Lung (tissue), 12 donors: ENCODE results near the gene SLC16A6. TPM values are rescaled to one million over a fixed set of nuclear protein-coding genes. Genes with fewer than 3 reads are reported as not detected.
"Not testable (repeated sequence)": the region's sequence is repeated elsewhere in the genome, so short reads cannot be mapped to it uniquely, and the experiment has no call there.

Experiments used
- ATAC-seq: fragments of 200-7000 bp; cut with Tn5 transposase; one replicate; pipeline ENCODE4 v1.9.1; 2020; ENCODE audit warnings: moderate number of reproducible peaks; ENCODE audit not compliant: insufficient read depth, low FRiP score
- DNase-seq, 3 donors: peaks; one replicate each; pipeline ENCODE4 v3.0.0-alpha.2; 2013 to 2017
- H3K27ac ChIP-seq, 2 donors: one replicate each; pipeline ENCODE4 v1.5.1; 2013; ENCODE audit warnings: mild to moderate bottlenecking in 2 of 2, moderate library complexity in 2 of 2, control low read depth in 1 of 2, inconsistent platforms in 1 of 2, low read depth in 1 of 2, low read length in 1 of 2
- H3K27me3 ChIP-seq, 3 donors: one replicate each; pipeline ENCODE4 v1.5.1; 2013; ENCODE audit warnings: low read length in 2 of 3; ENCODE audit not compliant: control insufficient read depth in 3 of 3, insufficient read depth in 3 of 3
- H3K36me3 ChIP-seq, 4 donors: one replicate each; pipeline ENCODE4 v1.5.1; 2013; ENCODE audit warnings: low read length in 4 of 4, mild to moderate bottlenecking in 1 of 4, moderate library complexity in 1 of 4; ENCODE audit not compliant: control insufficient read depth in 4 of 4, insufficient read depth in 4 of 4
- H3K4me1 ChIP-seq, 5 donors: one replicate each; pipeline ENCODE4 v1.5.1; 2013; ENCODE audit warnings: low read length in 5 of 5, mild to moderate bottlenecking in 2 of 5, moderate library complexity in 1 of 5; ENCODE audit not compliant: control insufficient read depth in 5 of 5, insufficient read depth in 5 of 5
- H3K4me3 ChIP-seq: one replicate; pipeline ENCODE4 v1.5.1; 2013; ENCODE audit warnings: mild to moderate bottlenecking, control low read depth, moderate library complexity
- H3K9ac ChIP-seq, 2 donors: one replicate each; pipeline ENCODE4 v1.5.1; 2013; ENCODE audit warnings: low read length in 2 of 2, control low read depth in 1 of 2; ENCODE audit not compliant: insufficient read depth in 1 of 2
- H3K9me3 ChIP-seq, 4 donors: one replicate each; pipeline ENCODE4 v1.5.1; 2013; ENCODE audit warnings: low read length in 3 of 4, mild to moderate bottlenecking in 1 of 4, moderate library complexity in 1 of 4; ENCODE audit not compliant: control insufficient read depth in 4 of 4, insufficient read depth in 3 of 4
- WGBS, 2 donors: extraction: QIAGEN DNeasy Blood & Tissue Kit; methylation state at CpG; one replicate each; pipeline ENCODE4 v1.1.7; 2013; 5-methylcytosine and 5-hydroxymethylcytosine counted together
- polyA plus RNA-seq, 2 donors: library from polyadenylated mRNA; stranded (reverse); fragments of 200-250 nt; gene quantifications; one replicate each; pipeline ENCODE4 v1.2.1, GENCODE V29; 2013
- total RNA-seq, 2 donors: library from RNA; depleted of rRNA in 1 of 2; stranded (reverse); fragments of >200 nt in 1 of 2; gene quantifications; one replicate each; pipeline ENCODE4 v1.2.1, GENCODE V29; 2014 to 2021
- TF ChIP-seq, protein P1 (sequence below): IDR thresholded peaks from 2 replicates; pipeline ENCODE4 v1.5.1; 2012; ENCODE audit warnings: mild to moderate bottlenecking; ENCODE audit errors: control extremely low read depth, extremely low read depth
- donor health status: control.
- donor health status: control.
- donor health status: Bipolar disorder and iron deficiency.
- donor health status: healthy.
- donor health status: DM: yes; HTN: yes; CAD: no.

Gene SLC16A6
- total and polyA plus RNA-seq, 4 donors: 2.0 to 10.9 (median 4.8) TPM

DNA sequence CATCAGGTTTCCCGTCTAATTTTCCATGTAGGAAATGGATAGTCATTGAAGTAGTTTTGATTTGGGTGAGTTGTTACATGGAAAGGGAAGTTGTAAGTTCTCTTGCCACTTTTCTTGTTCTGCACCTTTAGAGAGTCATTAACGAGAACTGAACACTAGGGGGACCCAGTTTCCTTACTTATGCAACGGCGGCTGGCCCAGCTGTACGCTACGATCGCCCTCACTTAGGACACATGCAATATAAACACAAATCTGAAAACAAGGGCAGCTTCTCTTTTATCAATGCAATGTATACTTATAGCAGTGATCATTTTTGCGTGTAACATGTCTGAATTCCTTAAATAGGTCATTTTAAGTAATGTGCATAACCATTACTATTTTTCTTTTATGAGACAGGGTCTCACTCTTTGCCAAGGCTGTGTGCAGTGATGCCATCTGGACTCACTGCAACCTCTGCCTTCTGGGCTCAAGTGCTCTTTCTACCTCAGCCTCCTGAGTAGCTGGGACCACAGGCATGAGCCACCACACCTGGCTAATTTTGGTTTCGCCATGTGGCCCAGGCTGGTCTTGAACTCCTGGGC lies 27.7 kb downstream of the SLC16A6 start:
- WGBS, 2 donors: 11 to 12% methylated on average over 9 of the region's 9 CpGs

DNA sequence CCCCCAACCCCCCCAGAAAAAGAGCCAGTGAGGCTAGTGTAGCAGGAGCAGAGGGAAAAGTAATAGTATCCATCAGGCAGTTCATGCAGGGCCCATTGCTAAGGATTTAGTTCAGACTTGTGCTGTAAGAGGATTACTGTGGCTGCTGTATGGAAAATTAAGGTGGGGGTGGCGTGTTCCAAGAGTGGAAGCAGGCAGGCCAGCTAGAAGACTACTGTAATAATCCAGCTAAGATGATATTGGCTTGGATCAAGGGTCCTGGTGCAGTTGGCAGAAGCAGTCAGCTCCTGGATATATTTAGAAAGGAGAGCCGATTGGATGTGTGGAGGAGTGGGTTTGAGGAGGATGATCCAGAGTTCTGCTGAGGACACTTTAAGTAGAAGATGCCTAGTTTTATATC lies 28.5 kb downstream of the SLC16A6 start:
- H3K36me3 ChIP-seq, H3K4me1 ChIP-seq, H3K9me3 ChIP-seq, H3K4me3 ChIP-seq, ATAC-seq, DNase-seq, H3K27me3 ChIP-seq, H3K9ac ChIP-seq: not testable (repeated sequence)
- peak overlapping the region in 1 of 2 donors; percentile 42 for H3K27ac ChIP-seq
- WGBS, 2 donors: 68 to 80% methylated on average over 2 of the region's 2 CpGs

More for the DNA sequence above, 27.7 kb downstream of the SLC16A6 start:
- ATAC-seq (peak; percentile 76), DNase-seq (peak in 2 of 3 donors; percentile 45 to 52)
- H3K4me1 ChIP-seq, H3K36me3 ChIP-seq, H3K27ac ChIP-seq, H3K27me3 ChIP-seq, H3K9ac ChIP-seq, H3K4me3 ChIP-seq, H3K9me3 ChIP-seq: not testable (repeated sequence)
- TF ChIP-seq, protein P1, sequence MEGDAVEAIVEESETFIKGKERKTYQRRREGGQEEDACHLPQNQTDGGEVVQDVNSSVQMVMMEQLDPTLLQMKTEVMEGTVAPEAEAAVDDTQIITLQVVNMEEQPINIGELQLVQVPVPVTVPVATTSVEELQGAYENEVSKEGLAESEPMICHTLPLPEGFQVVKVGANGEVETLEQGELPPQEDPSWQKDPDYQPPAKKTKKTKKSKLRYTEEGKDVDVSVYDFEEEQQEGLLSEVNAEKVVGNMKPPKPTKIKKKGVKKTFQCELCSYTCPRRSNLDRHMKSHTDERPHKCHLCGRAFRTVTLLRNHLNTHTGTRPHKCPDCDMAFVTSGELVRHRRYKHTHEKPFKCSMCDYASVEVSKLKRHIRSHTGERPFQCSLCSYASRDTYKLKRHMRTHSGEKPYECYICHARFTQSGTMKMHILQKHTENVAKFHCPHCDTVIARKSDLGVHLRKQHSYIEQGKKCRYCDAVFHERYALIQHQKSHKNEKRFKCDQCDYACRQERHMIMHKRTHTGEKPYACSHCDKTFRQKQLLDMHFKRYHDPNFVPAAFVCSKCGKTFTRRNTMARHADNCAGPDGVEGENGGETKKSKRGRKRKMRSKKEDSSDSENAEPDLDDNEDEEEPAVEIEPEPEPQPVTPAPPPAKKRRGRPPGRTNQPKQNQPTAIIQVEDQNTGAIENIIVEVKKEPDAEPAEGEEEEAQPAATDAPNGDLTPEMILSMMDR: peak; percentile 40

DNA sequence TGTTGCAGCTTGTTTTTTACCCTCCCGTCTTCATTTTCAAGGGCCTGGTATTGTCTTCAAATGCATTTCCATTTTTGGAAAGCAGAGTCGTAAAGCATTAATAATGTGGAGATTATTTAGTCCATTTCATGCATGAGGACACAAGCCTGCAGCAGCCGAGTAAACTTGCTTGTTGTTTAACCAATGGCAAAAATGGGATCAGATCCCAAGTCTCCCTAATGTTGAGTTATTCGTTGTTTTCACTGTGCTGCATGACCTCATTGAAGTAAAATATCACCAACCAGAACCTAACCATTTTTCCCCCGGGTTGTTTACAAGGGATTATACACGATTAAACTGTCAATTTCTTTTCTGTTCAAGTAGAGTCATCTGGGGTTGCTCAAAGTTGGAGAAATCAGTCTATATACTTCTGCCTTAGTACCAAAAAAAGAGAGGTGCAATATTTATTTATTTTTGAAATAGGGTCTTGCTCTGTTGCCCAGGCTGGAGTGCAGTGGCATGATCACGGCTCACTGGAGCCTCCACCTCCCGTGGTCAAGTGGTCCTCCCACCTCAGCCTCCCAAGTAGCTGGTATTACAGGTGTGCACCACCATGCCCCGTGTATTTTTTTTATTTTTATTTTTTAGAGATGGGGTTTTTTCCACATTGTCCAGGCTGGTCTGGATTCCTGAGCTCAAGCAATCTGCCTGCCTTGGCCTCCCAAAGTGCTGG lies 30.7 kb downstream of the SLC16A6 start:
- WGBS, 2 donors: 92% methylated on average over 8 to 9 of the region's 9 CpGs
- DNase-seq: no peak
- no peak for ATAC-seq

DNA sequence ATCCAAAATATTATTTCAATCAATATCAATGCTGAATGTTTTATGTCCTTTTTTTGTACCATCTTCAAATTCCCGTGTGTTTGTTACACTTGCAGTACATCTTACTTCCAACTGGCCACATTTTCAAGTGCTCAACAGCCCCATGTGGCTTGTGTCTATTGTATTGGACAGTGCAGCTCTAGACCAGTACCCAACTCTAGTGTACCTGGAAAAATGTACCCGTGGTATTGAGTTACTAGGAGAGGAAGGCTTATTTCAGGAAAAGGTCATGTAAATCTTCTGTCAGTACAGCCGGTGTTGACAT lies 31.3 kb downstream of the SLC16A6 start:
- H3K36me3 ChIP-seq: peaks cover 4 to 14% (median 11%) of the 10 kb centered on the region in 4 donors
- not testable (repeated sequence) for H3K27ac ChIP-seq, H3K9me3 ChIP-seq, ATAC-seq, H3K4me3 ChIP-seq, H3K27me3 ChIP-seq, H3K4me1 ChIP-seq, H3K9ac ChIP-seq, DNase-seq
- WGBS, 2 donors: 50 to 65% methylated on average over 3 of the region's 3 CpGs

More for the DNA sequence above, 30.7 kb downstream of the SLC16A6 start:
- Histone ChIP-seq H3K36me3 (peaks cover 2 to 9% (median 7%) of the 10 kb centered on the region in 4 donors), H3K4me1 (peaks cover 0 to 4% (median 0%) of the 10 kb centered on the region in 5 donors), H3K9ac (no peak overlapping the region), H3K27ac (no peak overlapping the region), H3K4me3 (no peak overlapping the region), H3K9me3 (no peaks in the 10 kb centered on the region), H3K27me3 (no peaks in the 10 kb centered on the region)
- TF ChIP-seq, protein P1: no peak

DNA sequence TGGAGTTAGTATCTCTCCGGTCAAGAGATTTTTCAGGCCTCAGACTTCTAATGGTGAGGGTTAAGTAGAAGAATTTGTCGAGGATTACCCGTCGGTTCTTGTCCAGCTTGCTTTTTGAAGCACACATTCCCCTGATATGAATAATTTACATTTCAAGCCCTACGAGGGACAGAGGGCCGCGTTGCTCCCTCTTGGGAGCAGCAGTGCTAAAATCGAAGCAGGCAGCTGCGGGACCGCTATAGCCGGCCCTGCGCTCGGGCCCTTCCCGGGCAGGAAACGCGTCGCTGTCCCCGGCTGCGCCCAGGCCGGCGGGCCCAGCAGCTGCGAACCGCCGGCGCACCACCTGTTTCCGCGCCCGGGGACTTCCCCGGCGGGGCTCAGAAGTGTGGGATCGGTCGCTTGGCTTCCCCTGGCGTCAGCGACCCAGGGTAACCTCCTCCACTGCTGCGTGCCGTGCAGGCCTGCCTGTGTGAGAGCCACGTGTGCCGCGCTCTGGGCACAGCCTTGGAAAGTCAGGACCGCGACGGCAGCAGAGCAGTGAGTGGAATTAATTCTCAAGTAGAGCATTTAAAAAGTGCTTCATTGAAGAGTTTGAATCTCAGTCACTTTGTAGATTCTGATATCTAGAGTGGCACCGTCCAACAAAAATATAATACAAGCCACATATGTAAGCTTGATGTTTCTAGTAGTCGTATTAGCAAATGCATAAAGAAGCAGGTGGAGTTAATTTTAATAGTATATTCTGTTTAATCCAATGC lies 31.9 kb downstream of the SLC16A6 start:
- H3K4me1 ChIP-seq, H3K27me3 ChIP-seq, H3K9me3 ChIP-seq, H3K4me3 ChIP-seq: not testable (repeated sequence)
- ATAC-seq: peak; percentile 92
- H3K27ac ChIP-seq: peak overlapping the region; percentile 63 to 66
- peak; percentile 44 to 68 (median 63) for DNase-seq
- H3K36me3 ChIP-seq: peaks cover 4 to 17% (median 12%) of the 10 kb centered on the region in 4 donors
- 6 to 7% methylated on average over 26 to 41 of the region's 44 CpGs for WGBS, 2 donors
- peak overlapping the region in 1 of 2 donors; percentile 56 for H3K9ac ChIP-seq
